Ishikawa (cell line): ENCODE measurements around the gene DPEP1.

ENCODE experiments used
- CEBPB ChIP-seq: IDR thresholded peaks from 2 replicates; pipeline ENCODE4 v1.6.1; 2012
- CREB1 ChIP-seq: IDR thresholded peaks from 2 replicates; pipeline ENCODE4 v1.6.1; 2012; ENCODE audit warnings: low read depth
- EGR1 ChIP-seq: IDR thresholded peaks from 2 replicates; pipeline ENCODE4 v1.6.1; 2012
- EP300 ChIP-seq: IDR thresholded peaks from 2 replicates; pipeline ENCODE4 v1.6.1; 2012; ENCODE audit warnings: borderline replicate concordance
- FOXM1 ChIP-seq: IDR thresholded peaks from 2 replicates; pipeline ENCODE4 v1.6.1; 2012; ENCODE audit warnings: low read depth, borderline replicate concordance
- NFIC ChIP-seq: IDR thresholded peaks from 2 replicates; pipeline ENCODE4 v1.6.1; 2012
- RAD21 ChIP-seq: IDR thresholded peaks from 2 replicates; pipeline ENCODE4 v1.6.1; 2012; ENCODE audit warnings: low read depth
- TAF1 ChIP-seq: IDR thresholded peaks from 2 replicates; pipeline ENCODE4 v1.6.1; 2012; ENCODE audit warnings: low read depth, mild to moderate bottlenecking
- TCF12 ChIP-seq: IDR thresholded peaks from 2 replicates; pipeline ENCODE4 v1.6.1; 2012; ENCODE audit warnings: low read depth
- TEAD4 ChIP-seq: IDR thresholded peaks from 2 replicates; pipeline ENCODE4 v1.6.1; 2012
- YY1 ChIP-seq: IDR thresholded peaks from 2 replicates; pipeline ENCODE4 v1.6.1; 2012; ENCODE audit warnings: low read depth
- ZBTB7A ChIP-seq: IDR thresholded peaks from 2 replicates; pipeline ENCODE4 v1.6.1; 2012; ENCODE audit warnings: low read depth
- TF ChIP-seq, protein P1 (sequence below): IDR thresholded peaks from 2 replicates; pipeline ENCODE4 v1.6.1; 2012; ENCODE audit warnings: low read depth, mild to moderate bottlenecking
- TF ChIP-seq, protein P2 (sequence below): IDR thresholded peaks from 2 replicates; pipeline ENCODE4 v1.6.1; 2012
- TF ChIP-seq, protein P3 (sequence below): IDR thresholded peaks from 2 replicates; pipeline ENCODE4 v1.6.1; 2012

The DPEP1 gene

DNA sequence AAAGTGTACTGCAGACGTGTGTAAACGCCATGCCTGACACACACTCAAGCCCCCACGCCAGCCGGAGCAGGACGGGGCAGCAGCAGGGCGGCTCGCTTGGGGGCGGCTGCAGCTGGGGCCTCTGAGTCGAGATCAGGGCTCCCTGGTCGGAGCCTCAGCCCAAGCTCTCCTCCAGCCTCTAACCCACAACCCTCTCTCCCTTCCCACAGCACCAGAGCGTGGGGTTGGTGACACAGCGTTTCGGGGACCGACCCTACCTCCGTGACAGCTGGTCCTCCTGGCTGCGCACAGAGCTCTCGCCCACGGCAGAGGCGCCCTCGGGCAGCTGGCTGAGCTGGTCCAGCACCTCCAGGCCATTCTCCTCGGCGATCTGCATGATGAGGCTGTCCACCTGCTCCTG lies 32.8 kb downstream of the DPEP1 start:
- TF ChIP-seq, protein P1, sequence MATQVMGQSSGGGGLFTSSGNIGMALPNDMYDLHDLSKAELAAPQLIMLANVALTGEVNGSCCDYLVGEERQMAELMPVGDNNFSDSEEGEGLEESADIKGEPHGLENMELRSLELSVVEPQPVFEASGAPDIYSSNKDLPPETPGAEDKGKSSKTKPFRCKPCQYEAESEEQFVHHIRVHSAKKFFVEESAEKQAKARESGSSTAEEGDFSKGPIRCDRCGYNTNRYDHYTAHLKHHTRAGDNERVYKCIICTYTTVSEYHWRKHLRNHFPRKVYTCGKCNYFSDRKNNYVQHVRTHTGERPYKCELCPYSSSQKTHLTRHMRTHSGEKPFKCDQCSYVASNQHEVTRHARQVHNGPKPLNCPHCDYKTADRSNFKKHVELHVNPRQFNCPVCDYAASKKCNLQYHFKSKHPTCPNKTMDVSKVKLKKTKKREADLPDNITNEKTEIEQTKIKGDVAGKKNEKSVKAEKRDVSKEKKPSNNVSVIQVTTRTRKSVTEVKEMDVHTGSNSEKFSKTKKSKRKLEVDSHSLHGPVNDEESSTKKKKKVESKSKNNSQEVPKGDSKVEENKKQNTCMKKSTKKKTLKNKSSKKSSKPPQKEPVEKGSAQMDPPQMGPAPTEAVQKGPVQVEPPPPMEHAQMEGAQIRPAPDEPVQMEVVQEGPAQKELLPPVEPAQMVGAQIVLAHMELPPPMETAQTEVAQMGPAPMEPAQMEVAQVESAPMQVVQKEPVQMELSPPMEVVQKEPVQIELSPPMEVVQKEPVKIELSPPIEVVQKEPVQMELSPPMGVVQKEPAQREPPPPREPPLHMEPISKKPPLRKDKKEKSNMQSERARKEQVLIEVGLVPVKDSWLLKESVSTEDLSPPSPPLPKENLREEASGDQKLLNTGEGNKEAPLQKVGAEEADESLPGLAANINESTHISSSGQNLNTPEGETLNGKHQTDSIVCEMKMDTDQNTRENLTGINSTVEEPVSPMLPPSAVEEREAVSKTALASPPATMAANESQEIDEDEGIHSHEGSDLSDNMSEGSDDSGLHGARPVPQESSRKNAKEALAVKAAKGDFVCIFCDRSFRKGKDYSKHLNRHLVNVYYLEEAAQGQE = no peak
- TF ChIP-seq FOXM1 = no peak
- no peak for TF ChIP-seq ZBTB7A
- TF ChIP-seq CREB1 = no peak
- TF ChIP-seq, protein P2, sequence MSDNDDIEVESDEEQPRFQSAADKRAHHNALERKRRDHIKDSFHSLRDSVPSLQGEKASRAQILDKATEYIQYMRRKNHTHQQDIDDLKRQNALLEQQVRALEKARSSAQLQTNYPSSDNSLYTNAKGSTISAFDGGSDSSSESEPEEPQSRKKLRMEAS = no peak
- no peak for TF ChIP-seq EGR1
- TF ChIP-seq, protein P3, sequence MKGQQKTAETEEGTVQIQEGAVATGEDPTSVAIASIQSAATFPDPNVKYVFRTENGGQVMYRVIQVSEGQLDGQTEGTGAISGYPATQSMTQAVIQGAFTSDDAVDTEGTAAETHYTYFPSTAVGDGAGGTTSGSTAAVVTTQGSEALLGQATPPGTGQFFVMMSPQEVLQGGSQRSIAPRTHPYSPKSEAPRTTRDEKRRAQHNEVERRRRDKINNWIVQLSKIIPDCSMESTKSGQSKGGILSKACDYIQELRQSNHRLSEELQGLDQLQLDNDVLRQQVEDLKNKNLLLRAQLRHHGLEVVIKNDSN = no peak
- TF ChIP-seq TCF12 = no peak
- no peak for TF ChIP-seq CEBPB
- no peak for TF ChIP-seq TEAD4
- no peak for TF ChIP-seq NFIC
- no peak for TF ChIP-seq RAD21
- no peak for TF ChIP-seq EP300
- TF ChIP-seq TAF1 = no peak

DNA sequence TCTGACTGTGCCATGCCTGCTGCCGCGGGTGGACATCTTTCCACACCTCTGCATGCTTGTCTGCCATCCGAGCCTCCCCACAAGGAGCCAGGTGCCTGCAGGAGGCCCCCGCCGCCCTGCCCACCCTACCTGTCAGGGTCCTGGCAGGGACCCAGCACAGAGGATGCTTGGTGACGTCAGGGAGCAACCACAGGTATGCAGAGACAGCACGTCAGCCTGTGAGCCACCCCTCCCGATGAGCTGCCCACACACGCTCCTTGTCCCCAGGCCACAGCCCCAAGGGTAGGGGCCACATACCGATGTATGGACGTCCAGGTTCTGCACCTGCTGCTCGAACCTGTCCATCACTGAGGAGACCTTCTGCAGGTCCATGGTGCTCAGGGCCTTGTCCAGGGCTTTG lies 33.5 kb downstream of the DPEP1 start:
- TF ChIP-seq, protein P1 = no peak
- TF ChIP-seq, protein P2 = no peak
- TF ChIP-seq YY1 = no peak

DNA sequence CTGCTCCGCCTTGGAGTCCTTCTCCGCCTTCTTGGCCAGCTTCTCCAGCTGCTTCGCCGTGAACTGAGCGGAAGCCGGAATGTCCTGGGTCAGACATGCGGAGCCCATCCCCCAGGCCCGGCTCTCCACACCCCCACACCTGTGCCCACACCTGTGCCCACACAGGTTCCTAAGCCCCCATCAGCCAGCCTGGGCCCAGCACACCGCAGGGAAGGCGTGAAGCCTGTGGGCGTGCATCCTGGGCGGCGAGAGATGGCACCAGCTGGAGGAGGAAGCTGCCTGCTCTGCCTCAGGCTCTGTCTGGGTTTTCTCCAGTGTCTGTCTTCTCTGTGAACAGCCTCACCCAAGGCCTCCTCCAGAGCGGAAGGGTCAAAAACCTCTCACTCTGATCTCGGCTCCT lies 38.1 kb downstream of the DPEP1 start:
- TF ChIP-seq, protein P1 = no peak
- no peak for TF ChIP-seq TEAD4
- no peak for TF ChIP-seq CREB1
- no peak for TF ChIP-seq CEBPB
- no peak for TF ChIP-seq TAF1
- TF ChIP-seq YY1 = no peak
- TF ChIP-seq, protein P3 = no peak
- TF ChIP-seq, protein P2 = no peak
- TF ChIP-seq EP300 = no peak
- no peak for TF ChIP-seq TCF12

DNA sequence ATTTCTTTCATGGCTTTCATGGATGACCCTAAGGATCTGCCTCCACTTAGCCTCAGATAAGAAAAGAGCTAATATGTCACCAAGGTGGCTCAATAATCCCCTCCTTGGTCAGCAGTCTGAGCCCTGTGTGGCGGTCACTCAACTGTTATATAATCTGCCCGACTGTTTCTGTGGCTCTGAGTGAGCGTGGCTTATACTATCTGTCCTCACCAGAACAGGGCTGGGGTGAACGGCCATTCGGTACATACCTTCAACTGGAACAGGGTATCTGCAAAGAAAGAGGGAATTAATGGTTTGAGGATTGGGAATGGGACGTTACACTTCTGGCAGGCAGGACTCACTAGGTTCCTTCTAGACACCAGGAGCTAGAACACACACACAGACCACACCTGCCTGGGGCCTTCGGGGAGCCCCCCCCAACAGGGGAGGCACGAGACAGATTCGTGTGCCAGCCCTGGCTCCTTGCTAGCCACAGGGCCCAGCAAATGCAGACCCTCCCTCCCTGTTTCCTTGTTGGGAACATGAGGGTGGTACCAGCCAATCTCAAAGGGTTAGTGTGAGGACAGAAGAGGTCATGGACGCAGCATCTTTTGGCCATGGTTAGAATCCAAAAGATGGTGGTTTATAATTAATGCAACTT lies 40.3 kb downstream of the DPEP1 start:
- TF ChIP-seq NFIC (no peak), TEAD4 (no peak), ZBTB7A (no peak), EP300 (no peak), RAD21 (no peak), TCF12 (no peak), CEBPB (no peak), TAF1 (no peak), CREB1 (no peak), FOXM1 (no peak), EGR1 (no peak), YY1 (no peak)
- TF ChIP-seq, protein P3 = no peak
- TF ChIP-seq, protein P1 = no peak
- TF ChIP-seq, protein P2 = no peak
